B cell (primary cell): ENCODE measurements around the gene PPP2R3A.

ENCODE experiments used
- EZH2 ChIP-seq: IDR thresholded peaks from 2 replicates; pipeline ENCODE4 v1.6.1; 2012; ENCODE audit warnings: borderline replicate concordance, low read depth, mild to moderate bottlenecking, moderate library complexity, low read length; ENCODE audit not compliant: insufficient read depth, poor library complexity, severe bottlenecking
- TF ChIP-seq, protein P1 (sequence below): fragments of 200-600 bp; IDR thresholded peaks from one replicate; pipeline ENCODE4 v1.8.0; 2022; ENCODE audit warnings: antibody characterized with exemption, mild to moderate bottlenecking

- TF ChIP-seq, protein P1, sequence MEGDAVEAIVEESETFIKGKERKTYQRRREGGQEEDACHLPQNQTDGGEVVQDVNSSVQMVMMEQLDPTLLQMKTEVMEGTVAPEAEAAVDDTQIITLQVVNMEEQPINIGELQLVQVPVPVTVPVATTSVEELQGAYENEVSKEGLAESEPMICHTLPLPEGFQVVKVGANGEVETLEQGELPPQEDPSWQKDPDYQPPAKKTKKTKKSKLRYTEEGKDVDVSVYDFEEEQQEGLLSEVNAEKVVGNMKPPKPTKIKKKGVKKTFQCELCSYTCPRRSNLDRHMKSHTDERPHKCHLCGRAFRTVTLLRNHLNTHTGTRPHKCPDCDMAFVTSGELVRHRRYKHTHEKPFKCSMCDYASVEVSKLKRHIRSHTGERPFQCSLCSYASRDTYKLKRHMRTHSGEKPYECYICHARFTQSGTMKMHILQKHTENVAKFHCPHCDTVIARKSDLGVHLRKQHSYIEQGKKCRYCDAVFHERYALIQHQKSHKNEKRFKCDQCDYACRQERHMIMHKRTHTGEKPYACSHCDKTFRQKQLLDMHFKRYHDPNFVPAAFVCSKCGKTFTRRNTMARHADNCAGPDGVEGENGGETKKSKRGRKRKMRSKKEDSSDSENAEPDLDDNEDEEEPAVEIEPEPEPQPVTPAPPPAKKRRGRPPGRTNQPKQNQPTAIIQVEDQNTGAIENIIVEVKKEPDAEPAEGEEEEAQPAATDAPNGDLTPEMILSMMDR: no peak
- no peak for TF ChIP-seq EZH2
Observed at GRCh38 chr3:136023264-136023978, 57.9 kb downstream of the PPP2R3A start.
